Stimulated activated CD4-positive, alpha-beta T cell treated with anti-CD3 and anti-CD28 coated beads, Interleukin-2, amount 100 ng/mL, for 24 hours (primary cell): ENCODE data around the gene SLC6A4.
"Not testable (repeated sequence)": the region's sequence is repeated elsewhere in the genome, so short reads cannot be mapped to it uniquely, and the experiment has no call there.

Experiments used
- DNase-seq, 2 donors: peaks; one replicate each; pipeline ENCODE4 v3.0.0-alpha.2; 2020

Gene SLC6A4

DNA sequence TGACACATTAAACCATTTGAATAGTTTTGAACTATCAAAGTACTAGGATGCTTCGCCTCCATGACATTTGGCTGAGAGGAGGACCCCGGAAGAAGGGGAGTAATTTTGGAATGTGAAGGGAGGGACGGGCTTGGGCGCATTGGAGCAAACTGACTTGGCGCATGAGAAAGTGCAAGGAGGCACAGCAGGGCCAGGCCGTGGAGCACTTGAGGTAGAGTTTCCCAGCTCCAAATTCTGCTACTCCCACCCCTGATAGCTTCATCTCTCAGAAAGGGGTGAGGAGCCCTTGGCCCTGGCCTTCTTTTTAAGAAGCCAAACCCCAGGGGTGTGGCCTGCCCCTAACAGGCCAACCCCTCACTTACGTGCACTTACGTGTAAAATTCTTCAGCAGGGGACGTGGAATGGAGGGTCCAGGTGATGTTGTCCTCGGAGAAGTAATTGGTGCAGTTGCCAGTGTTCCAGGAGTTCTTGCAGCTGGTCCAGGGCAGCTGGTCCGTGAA lies 17.7 kb downstream of the SLC6A4 start:
- no peak for DNase-seq

DNA sequence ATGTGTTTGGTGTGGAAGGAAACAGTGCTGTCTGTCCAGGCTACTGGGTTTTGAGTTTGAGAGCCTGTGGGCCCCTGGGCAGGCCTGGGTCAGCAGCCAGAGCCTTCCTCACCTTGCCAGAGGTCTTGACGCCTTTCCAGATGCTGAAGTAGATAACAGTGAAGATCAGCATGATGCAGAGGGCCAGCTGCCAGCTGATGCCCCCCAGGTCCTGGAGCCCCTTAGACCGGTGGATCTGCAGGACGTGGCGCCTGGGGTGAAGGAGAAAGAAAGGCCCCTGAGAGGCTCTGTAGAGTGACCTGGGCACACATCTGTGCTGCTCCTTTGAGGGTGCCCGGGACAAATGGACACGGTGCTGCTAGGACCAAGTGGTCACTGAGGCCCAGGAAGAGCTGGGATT lies 18.4 kb downstream of the SLC6A4 start:
- DNase-seq: no peak

DNA sequence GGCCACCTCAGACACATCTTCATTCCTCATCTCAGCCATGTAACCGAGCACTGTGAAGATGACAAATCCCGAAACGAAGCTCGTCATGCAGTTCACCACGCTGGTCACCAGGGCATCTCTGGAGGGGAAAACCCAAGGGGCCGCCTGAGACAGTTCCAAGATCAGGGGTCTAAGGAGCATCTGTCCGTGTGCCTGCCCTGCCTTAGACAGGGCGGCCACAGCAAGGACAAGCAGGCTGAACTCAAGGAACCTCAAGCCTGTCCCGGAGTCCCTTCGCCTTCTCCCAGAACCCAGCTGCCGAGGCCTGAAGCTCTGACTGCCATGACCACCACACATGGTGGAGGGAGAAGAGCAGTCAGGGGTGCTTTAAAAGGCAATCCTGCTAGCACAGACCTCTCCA lies 22.7 kb downstream of the SLC6A4 start:
- DNase-seq: no peak

DNA sequence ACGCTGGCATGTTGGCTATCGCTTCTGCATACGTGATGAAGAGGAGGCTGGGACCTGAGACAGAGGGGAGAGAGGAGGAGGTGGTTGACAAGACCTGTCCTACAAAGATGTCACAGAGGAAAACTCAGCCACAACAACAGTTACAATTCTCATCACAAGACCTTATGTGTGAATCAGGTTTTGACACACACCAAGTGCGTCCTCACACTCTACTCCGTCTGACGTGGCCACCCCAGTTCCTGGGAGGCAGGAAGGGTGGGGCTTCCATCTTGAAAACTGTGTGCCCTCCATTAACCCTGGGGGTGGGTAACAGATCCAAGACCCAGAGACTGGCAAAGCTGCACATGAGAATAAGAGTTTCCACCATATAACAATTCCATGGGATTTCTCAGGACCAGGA lies 24.1 kb downstream of the SLC6A4 start:
- DNase-seq: no peak

DNA sequence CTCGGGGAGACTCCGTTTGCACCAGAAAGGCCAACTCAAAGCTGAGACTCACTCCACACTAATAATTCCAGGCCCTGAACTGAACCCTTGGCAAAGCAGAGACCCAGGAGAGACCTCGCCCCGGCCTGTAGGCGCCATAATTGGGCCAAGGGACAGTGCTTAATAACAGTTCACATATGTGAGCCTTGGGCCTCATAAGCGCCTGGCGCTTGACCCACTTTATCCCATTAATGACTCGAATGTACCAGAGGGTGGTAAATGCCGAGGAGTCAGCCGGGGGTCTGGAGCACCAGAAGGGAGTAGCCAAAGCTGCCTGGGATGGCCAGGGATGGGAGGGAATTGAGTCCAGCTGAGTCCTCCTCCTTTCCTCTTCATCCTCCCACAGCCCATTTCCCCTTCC lies 24.6 kb downstream of the SLC6A4 start:
- DNase-seq: no peak

DNA sequence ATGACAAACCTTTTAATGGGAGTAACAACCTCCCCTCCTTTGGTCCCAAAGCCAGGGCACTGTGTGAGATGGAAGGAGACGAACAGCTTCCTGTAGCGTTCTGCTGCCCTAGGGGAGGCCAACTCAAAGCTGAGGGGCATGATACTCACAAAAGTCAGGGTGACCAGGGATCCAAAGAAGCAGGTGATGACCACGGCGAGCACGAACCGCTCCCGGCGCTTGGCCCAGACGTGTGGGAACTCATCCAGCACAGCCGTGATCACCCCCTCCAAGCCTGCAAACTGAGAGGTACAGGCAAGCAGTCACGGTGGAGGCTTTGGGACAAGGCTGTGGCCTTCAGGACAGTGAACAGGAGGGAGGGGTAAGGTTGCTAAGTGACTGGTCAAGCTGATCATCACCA lies 25.1 kb downstream of the SLC6A4 start:
- DNase-seq: no peak

DNA sequence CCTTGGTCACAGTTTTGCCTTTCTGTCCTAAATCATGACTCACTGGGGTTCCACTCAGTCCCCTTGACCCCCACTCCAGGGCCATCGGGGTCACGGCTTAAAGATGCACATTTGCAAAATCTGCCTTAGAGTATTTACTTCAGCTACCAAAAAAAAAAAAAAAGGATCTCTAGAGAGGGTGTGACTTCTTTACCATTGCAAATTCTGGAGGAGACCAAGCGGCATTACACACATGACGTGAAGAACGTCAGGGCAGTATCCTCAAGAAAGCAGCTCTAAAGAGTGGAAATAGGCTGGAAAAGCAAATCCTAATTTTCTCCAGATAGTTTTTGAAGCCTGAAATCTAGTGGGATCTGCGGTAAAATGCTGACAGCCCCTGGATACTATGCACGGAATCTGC lies 25.6 kb downstream of the SLC6A4 start:
- no peak for DNase-seq

DNA sequence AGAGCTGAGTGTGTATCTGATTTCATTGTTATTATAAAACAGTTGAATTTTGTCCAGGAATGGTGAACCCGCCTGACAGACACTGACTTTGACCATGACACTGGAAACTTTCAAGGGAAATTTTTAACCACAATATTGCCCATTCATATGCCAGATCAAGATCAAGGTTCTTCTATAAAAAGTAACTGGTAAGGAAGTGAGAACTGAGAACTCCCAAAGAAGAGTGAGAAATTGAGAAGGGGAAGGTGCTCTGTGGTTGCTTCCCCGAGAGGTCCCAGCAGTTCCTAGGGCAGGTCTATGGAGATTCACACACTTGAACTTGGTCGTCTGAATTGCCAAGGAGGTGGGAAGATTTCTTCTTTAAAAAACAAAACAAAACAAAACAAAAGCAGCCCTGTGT lies 27.3 kb downstream of the SLC6A4 start:
- DNase-seq: no peak

DNA sequence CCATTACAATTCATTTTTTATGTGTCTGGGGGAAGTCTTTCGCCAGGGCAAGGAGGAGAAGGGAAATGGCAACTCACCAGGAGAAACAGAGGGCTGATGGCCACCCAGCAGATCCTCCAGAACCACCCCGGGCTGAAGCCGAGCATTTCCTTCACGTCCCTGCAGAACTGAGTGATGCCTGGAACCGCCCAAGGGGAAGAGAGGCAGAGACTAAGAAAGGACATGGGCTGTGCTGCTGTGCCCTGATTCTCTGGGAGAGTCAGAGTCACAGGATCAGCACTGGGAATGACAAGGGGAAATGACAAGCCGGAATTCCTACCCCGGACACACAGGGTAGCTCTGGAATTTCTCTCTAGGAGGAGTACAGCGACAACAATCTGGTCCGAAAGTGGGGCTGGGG lies 27.8 kb downstream of the SLC6A4 start:
- no peak for DNase-seq

DNA sequence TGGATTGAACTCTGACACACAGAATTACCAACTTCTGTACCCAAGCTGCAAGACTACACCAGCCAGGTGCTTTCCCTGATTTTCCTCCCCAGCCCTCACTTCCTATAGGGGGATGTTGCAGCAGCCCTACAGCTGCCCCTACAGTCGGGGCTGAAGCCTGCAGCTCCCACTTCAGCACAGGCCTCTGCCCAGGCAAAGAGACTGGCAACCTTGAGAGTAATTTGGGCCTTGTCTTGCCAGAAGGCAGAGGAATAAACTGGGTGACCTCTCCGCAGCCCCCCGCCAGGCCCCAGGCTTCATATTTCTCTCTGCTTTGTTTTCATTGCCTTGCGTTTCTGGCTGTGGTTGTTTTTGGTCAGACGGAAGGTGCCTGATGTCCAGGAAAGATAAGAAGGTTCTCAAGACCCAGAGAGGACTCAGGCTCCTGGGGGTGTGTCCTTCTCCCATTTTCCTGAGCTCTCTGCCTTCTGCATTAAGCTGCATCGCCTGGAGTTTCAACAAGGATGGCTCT lies 32.0 kb downstream of the SLC6A4 start:
- no peak for DNase-seq

DNA sequence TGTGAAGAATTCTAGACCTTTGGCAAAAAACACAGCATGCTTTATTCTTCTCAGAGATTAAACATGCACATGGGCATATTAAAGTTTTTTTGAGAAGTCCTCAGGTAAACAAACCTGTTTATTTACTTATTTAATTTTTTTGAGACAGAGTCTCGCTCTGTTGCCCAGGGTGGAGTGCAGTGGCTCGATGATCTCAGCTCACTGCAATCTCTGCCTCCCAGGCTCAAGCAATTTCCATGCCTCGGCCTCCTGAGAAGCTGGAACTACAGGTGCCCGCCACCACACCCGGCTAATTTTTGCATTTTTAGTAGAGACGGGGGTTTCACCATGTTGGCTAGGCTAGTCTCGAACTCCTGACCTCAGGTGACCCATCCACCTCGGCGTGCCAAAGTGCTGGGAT lies 34.8 kb downstream of the SLC6A4 start:
- not testable (repeated sequence) for DNase-seq

DNA sequence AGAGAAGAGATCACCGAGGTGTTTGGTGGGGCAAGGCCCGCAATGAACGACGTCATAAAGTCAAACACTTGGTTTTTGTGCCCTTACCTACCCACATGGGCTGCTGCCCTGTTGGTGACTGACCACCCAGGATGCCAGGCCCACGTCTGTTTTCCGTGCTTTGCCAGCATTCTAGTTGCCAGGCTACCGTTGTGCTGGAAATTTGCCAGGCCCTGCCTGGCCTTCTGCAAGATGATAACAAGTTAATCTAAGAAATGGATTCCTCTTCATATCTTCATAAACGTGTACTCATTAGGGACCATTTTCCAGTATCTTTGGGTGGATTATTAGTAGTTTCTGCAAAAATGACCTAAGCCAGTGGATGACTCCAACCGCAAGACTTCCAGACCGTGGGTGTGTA lies 35.4 kb downstream of the SLC6A4 start:
- DNase-seq: no peak

DNA sequence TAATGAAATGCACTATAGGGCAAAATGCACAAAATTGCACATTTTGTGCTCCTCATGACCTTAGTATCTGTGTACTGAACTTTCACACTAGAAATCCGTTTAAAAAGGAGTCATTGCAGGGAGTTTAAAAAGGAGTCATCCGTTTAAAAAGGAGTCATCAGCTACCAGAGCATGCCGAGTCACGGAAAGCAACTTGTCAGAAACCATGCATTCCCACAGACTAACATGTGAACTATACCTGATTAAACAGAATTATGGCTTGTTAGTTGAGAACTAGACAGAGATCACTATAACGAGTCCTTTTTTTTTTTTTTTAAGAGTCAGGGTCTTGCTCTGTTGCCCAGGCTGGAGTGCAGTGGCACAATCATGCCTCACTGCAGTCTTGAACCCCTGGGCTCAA lies 35.9 kb downstream of the SLC6A4 start:
- DNase-seq: no peak

DNA sequence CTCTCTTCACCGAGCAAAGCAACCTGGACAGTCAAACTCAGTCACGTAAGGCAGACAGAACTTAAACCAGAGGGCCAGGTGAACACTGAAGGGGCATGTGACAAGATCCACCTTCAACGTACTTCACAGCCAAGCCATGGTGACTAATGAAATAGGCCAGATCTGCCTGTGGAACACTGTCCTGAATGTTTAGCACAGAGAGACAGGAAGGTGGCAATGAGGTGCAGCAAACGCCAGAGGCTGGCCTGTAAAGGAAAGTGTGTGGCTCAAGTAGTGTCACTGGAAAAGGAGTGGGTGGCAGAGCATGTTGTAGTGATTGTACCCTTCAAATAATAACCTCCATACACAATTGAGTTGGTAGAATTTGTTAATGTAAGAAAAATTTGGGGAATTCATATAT lies 38.1 kb downstream of the SLC6A4 start:
- DNase-seq: no peak

DNA sequence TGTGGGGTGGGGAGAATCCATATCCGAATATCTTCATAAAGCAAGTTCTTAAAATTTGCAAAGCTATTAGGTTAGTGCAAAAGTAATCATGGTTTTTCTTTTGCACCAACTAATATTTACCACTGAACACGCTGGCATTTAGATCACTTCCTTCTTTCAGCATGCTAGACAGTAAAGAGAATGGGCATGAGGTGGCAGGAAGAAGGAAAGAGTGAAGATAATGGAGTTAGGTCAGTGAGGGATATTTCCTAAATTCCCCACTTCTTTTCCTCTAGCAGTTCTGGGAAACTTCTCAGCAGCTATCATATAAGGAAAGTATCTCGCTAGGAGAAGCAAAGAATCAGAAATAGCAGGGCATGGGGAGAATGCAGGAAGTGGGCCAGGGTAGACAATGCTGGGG lies 39.0 kb downstream of the SLC6A4 start:
- no peak for DNase-seq

DNA sequence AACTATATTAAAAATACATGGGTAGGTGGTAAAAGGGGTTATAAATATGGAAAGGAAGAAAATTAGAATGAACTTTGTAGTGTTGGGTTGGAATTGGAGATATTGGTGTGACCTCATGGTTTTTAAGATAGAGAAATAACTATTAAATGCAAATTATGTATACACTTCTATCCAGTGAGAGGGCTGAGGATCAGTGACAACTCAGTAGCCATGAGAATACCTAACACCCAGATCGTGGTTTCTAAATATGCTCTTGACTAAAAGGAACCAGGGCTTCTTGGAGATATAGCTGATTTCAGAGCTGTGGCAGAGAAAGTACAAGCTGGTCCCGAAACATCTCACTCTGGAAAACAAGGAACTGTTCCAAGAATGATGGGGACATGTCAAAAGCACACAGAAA lies 44.4 kb downstream of the SLC6A4 start:
- DNase-seq: no peak

DNA sequence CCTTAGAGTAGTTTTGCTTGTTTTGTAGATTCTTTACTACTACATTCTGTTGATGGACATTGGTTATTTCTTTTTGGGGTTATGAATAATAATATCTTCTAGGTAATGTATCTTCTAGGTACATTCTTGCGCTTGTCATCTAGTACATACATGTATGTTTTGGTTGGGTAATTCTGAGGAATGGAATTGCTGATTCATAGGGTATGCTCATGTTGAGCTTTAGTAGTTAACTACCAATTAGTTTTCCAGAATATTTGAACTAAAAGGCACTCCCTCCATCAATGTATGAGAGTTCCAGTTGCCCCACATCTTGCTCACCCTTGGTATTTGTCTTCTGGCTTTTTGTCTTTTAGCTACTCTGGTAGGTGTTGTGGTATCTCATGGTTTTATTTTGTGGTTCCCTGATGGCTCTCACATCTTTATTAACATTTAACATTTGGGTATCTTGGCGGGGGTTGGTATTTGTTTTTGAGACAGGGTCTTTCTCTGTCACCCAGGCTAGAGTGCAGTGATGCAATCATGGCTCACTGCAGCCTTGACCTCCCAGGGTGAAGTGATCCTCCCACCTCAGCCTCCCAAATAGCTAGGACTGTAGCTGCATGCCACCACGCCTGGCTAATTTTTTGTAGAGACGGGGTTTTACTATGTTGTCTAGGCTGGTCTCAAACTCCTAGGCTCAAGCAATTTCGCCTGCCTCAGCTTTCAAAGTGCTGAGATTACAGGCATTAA lies 47.1 kb downstream of the SLC6A4 start:
- DNase-seq: no peak

DNA sequence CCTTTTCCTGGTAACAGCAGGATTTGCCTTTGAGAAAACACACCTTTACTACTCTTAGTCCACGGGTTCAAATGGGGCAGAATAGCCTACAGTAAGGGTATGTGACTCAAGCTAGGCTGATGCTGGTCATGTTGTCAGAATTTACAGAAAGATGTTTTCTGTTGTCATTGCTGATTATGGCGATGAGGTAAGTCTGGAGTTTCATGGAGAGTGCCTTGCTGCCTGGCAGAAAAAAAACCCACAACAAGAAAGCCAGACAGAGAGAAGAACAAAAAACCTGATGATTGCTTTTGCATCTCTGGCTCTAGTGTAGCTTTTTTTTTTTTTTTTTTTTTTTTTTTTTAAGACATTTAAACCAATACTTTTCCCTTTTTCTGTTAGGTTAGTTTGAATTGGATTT lies 47.9 kb downstream of the SLC6A4 start:
- DNase-seq: no peak

DNA sequence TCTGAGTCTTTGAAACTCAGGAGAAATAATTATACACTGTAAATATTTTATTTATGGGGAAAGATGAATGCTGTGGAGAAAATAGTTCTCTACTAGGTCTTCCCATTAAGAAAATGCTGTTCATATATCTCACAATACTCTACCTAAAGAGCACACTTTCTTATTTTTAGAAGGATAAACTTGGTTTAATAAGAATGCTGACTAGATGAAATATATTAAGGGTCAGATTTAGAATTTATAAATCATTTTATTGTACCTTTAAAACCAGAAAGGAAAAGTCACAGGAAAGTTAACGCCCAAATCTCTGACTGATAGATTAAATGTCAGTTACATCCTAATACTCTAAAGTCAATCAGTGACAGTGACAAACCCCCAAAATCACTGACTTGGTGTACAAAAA lies 48.7 kb downstream of the SLC6A4 start:
- no peak for DNase-seq

DNA sequence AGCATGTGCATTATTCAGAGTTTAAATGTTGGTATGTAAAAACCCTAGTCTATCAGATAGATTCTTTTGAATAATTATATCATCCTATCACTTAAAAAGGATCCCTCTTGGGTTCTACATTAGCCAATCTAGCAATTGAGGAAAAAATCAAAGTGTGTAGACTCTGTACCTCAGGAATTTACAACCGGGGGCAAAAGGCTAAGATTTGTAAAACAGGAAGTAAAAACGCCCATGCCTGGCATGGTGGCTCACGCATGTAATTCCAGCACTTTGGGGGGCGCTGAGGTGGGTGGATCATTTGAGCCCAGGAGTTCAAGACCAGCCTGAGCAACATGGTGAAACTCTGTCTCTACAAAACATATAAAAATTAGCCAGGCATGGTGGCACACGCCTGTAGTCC lies 58.6 kb downstream of the SLC6A4 start:
- DNase-seq: no peak

DNA sequence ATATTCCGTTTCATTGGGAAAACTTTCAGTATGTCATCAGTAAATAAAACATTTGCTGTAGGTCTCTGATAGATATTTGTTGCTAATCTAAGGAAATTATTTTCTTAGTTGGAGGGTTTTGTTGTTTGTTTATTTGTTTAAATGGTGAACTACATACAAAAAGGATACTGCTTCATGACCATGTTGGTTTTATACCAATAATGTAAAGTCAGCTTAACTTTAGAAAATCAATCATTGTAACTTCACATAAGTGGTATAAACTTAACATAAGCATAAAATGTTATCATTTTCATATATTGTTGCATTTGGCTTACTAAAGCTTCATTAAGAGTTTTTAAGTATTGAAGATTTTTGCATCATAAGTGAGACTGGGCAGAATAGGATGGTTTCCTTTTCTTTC lies 60.9 kb downstream of the SLC6A4 start:
- DNase-seq: no peak

DNA sequence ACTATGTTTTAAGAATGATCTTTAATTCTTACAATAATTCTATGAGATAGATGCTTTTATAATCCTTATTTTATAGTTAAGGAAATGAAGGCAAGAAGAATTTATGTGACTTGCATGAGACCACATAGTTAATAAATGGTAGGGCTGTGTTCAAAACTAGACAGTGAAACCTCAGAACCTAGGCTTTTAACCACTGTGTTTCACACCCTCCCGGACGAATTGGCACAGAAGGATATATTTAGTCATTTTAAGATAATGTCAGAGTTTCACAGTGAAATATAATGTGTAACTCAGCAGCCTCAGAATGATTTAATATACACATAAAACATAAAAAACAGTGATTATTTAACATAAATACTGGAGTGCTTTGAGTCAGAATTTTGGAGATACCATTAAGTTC lies 61.8 kb downstream of the SLC6A4 start:
- no peak for DNase-seq

DNA sequence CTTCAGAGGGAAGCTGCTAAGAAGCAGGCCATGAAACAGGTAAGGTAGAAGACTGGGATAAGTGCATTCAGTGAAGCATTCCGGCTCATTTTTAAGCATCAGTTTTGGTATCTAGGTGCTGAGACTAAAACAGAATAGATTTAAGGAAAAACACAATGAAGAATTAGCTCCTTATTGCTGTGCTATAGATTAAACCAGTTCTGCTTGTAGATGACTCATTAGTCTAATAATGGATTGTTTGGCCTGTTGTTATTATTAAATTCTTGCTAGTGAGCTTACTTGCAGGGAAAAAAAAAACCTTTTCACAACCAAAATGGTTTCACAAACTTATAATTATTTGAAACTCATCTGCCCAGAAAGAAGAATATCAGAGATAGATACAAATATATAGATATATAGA lies 62.9 kb downstream of the SLC6A4 start:
- no peak for DNase-seq

DNA sequence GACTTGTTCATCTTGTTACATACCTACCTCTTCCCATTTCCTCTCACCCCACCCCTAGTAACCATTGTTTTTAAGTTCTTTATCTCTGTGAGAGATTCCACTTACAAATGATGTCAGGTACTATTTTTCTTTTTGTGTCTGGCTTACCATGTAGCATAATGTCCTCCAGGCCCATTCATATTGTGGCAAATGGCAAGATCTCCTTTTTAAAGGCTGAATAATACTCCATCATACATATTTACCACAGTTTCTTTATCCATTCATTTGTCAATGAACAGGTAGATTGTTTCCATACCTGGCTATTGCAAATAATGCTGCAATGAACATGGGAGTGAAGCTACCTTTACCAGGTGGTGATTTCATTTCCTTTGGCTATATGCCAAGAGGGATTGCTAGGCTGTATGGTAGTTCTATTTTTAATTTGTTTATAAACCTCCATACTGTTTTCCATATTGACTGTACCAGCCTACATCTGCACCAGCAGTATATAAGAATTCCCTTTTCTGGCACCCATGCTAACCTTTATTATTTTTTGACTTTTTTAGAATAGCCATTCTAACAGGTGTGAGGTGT lies 65.0 kb downstream of the SLC6A4 start:
- DNase-seq: no peak

DNA sequence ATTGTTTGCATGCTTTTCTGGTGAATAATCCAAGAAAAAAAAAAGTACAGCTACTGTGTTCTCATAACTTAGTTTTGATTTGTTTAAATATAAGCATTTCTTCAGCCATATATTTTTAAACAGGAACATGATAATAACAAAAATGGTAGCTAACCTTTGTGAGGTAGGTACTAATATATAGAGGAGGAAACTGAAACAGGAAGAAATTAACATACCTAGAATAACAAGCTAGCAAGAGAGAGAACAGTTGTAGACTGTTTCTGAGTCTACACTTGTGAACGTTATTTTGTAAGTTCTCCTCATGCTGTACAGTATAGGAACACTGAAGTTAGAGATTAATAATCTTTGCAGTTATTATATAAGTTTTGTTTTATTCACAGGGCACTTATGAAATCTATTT lies 69.5 kb downstream of the SLC6A4 start:
- DNase-seq: no peak
